ENCODE data around the gene NTPCR. TPM values are rescaled to one million over a fixed set of nuclear protein-coding genes. Genes with fewer than 3 reads are reported as not detected.

NTPCR gene
- 10 to 100 TPM; 17.5 to 45.2 (median 37.0) TPM for total RNA-seq
- polyA plus RNA-seq, result 10 to 100 TPM; 37.6 to 46.5 TPM
- long read RNA-seq, donor 1, full-length matches to known transcripts, result 20 of 28 reads
- long read RNA-seq, donor 1, partial matches to known transcripts, result 0 of 28 reads
- long read RNA-seq, donor 1, other reads (novel, unspliced or antisense), result 8 of 28 reads
- long read RNA-seq, donor 2, full-length matches to known transcripts, result 46 of 46 reads
- long read RNA-seq, donor 2, partial matches to known transcripts, result 0 of 46 reads
- long read RNA-seq, donor 2, other reads (novel, unspliced or antisense), result 0 of 46 reads
- long read RNA-seq, donor 3, full-length matches to known transcripts, result 41 of 49 reads
- long read RNA-seq, donor 3, partial matches to known transcripts, result 2 of 49 reads
- long read RNA-seq, donor 3, other reads (novel, unspliced or antisense), result 6 of 49 reads

DNA sequence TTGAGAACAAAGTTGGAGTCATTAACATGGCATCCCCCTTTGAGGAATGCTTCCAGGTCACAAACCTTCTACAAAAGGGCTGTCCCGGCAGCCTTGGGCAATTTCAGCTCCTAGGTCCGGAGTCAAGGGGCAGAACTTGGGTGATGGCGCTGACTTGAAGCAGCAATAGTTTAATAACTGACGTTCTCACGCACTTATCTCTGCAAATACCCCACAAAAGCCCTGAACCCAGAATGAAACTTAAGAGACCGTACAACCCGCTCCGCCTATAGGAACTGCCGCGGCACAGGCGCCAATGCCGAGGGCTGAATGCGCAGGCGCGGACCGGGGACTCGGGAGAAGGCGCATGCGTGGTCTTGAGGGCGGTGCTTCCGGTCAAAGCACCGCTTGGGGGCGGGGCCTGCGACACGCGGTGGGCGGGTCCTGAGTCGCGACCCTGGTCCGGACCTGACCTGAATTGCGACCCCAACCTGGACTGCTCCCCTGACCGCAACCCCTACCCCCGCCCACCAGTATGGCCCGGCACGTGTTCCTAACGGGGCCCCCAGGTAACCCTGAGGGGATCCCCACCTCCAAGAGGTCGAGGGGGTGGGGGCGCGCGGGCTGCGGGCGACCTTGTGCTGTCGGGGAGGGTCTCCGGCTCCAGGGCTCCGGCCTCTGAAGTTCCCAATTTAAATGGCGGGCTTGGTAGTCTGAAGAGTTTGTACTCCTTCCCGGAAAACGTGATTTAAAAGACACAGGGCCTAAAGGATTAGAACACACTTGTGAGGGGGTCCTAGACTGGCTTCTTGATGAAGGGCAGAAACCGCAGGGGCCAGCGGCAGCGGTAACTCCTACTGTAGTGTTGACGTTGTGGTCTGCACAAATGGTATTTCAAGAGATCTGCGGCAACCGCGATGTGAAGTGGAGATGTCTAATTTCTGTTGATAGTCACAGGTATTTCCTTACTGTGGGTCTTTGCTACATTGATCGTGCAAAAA, at the start of gene NTPCR:
Gene NTPCR, plus strand, starts transcription at position 415 of the 980 bp plus-strand sequence. Its CDS starts 100 bp downstream, at position 515.
- no peaks in the 10 kb centered on the region for H3K9me3 ChIP-seq
- H3K4me1 ChIP-seq (ENCODE audit: insufficient read depth), result peaks cover 3% of the 10 kb centered on the region
- intact Hi-C loops (cut with DNase I), result no loop called here
- no peaks in the 10 kb centered on the region for H3K27me3 ChIP-seq
- DNase-seq, result peak; percentile 92 to 97 (median 97)
- 0 to 1% (median 1%) methylated on average over 54 to 56 of the region's 56 CpGs for WGBS, 3 donors
- TF ChIP-seq POLR2A (IDR thresholded peaks at IDR 0.05) (no peak), EP300 (IDR thresholded peaks at IDR 0.05) (peak; percentile 38)
- no peaks in the 10 kb centered on the region for H3K36me3 ChIP-seq
- peak within 1 kb of the TSS in 1 of 2 donors; percentile 69 for H3K27ac ChIP-seq
- H3K4me3 ChIP-seq, result peak within 1 kb of the TSS; percentile 98

DNA sequence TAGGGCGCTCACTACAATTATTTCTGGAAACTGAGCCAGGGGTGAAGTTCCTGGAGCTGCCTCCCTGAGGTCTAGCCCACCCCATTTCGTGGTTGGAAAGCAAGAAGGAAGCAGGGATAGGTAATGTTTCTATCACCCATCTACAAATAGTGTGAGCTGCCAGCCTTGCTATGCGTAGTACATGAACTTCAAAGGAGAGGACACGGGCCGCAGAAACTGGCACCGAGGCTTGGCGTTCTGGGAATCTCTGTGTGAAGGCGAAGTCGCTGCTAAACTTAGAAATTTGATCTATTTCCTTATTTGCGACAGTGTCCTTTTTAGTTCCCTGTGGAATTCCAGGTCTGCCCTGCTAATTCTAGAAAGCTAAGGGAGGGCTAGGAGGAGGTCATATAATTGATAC, 49.6 kb upstream of the NTPCR start:
- Histone ChIP-seq H3K27me3 (no peaks in the 10 kb centered on the region), H3K27ac (no peak overlapping the region), H3K9me3 (no peaks in the 10 kb centered on the region), H3K4me3 (no peak overlapping the region), H3K36me3 (no peaks in the 10 kb centered on the region), H3K4me1 (ENCODE audit: insufficient read depth) (peaks cover 11% of the 10 kb centered on the region)
- TF ChIP-seq EP300 (IDR thresholded peaks at IDR 0.05), result no peak
- no peak for DNase-seq
- intact Hi-C loops (cut with DNase I), result no loop called here
- 50 to 78% (median 53%) methylated on average over 10 of the region's 10 CpGs for WGBS, 3 donors

- no peak overlapping the region for H3K27ac ChIP-seq
- no peak for DNase-seq
- no peaks in the 10 kb centered on the region for H3K27me3 ChIP-seq
- no peaks in the 10 kb centered on the region for H3K9me3 ChIP-seq
- peaks cover 11% of the 10 kb centered on the region for H3K4me1 ChIP-seq (ENCODE audit: insufficient read depth)
- intact Hi-C loops (cut with DNase I), result no loop called here
- no peak overlapping the region for H3K4me3 ChIP-seq
- TF ChIP-seq POLR2A (IDR thresholded peaks at IDR 0.05), result no peak
- no peak for TF ChIP-seq CTCF (IDR thresholded peaks at IDR 0.05)
- TF ChIP-seq EP300 (IDR thresholded peaks at IDR 0.05), result no peak
- H3K36me3 ChIP-seq, result no peaks in the 10 kb centered on the region
- 21 to 24% (median 21%) methylated on average over 4 of the region's 4 CpGs for WGBS, 3 donors
Observed at GRCh38 chr1:232901255-232901654, 49.2 kb upstream of the NTPCR start.

GRCh38 chr1:232902774-232903350, 47.5 kb upstream of the NTPCR start:
- Histone ChIP-seq H3K9me3 (no peaks in the 10 kb centered on the region), H3K4me1 (ENCODE audit: insufficient read depth) (peaks cover 11% of the 10 kb centered on the region), H3K36me3 (no peaks in the 10 kb centered on the region), H3K27ac (no peak overlapping the region), H3K4me3 (no peak overlapping the region), H3K27me3 (no peaks in the 10 kb centered on the region)
- intact Hi-C loops (cut with DNase I), result no loop called here
- WGBS, 3 donors, result 68 to 72% (median 71%) methylated on average over 4 of the region's 4 CpGs
- DNase-seq, result no peak
- TF ChIP-seq CTCF (IDR thresholded peaks at IDR 0.05), result no peak
- TF ChIP-seq EP300 (IDR thresholded peaks at IDR 0.05), result no peak
- TF ChIP-seq POLR2A (IDR thresholded peaks at IDR 0.05), result no peak

DNA sequence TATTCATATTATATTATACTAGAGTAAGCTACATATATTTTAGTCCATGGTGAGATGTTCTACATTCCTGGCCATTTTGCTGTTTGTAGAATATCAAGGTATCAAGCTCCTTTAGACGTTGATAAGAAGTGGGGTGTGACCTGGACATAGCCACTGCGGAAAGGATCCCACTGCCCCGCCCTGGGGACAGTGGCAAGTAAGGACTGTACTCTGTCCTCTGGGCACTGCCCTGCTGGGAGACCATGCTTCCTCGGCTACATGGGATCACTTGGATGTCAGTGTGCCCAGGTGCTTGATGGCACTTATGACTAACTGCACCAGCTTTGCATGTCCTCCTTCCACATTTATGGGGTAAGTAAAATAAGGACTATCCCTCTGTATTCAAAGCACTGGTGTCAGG, 46.3 kb upstream of the NTPCR start:
- no peaks in the 10 kb centered on the region for H3K27me3 ChIP-seq
- no peak overlapping the region for H3K4me3 ChIP-seq
- no peak for DNase-seq
- peaks cover 11% of the 10 kb centered on the region for H3K4me1 ChIP-seq (ENCODE audit: insufficient read depth)
- intact Hi-C loops (cut with DNase I), result no loop called here
- no peaks in the 10 kb centered on the region for H3K9me3 ChIP-seq
- H3K27ac ChIP-seq, result no peak overlapping the region
- H3K36me3 ChIP-seq, result no peaks in the 10 kb centered on the region
- WGBS, 3 donors, result 84 to 95% (median 86%) methylated on average over 4 of the region's 4 CpGs
- TF ChIP-seq EP300 (IDR thresholded peaks at IDR 0.05), result no peak
- no peak for TF ChIP-seq CTCF (IDR thresholded peaks at IDR 0.05)
- TF ChIP-seq POLR2A (IDR thresholded peaks at IDR 0.05), result no peak
